LNCAP (cell line): ENCODE measurements around the gene TTLL8.

Source experiments
- TF ChIP-seq, protein P1 (sequence below): fragments of 450-650 bp; IDR thresholded peaks from 2 replicates; pipeline ENCODE4 v1.5.1; 2017; ENCODE audit warnings: mild to moderate bottlenecking

Gene TTLL8

DNA sequence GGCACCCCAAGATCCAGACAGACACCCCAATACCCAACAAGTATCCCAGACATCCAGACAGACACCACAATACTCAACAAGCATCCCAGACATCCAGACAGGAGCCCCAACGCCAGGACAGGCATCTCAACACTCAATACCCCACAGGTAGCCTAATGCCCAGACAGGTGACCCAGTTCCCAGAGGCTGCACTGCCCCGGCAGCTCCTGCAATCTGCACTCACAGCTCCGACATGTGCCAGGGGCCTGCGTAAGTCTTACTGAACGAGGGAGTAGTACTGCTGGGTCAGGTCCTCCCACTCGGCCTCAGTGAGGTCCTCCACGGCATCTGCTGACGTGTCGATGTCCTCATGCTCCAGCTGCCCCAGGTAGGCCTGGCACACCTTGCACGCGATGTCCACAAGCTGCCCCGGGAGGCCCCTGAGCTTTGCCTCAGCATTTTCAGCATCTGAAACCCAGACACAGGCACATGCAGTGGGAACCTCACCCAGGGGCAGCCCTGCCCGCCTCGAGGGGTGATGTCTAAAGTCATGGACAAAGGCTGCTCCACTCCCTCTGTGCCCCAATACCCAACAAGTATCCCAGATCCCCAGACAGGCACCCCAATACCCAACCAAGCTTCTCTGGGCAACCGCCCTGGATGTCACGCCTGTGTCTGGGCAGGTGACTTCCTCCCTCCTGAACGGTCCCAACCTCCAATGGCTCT is 16.6 kb downstream of the TTLL8 start:
- TF ChIP-seq, protein P1, sequence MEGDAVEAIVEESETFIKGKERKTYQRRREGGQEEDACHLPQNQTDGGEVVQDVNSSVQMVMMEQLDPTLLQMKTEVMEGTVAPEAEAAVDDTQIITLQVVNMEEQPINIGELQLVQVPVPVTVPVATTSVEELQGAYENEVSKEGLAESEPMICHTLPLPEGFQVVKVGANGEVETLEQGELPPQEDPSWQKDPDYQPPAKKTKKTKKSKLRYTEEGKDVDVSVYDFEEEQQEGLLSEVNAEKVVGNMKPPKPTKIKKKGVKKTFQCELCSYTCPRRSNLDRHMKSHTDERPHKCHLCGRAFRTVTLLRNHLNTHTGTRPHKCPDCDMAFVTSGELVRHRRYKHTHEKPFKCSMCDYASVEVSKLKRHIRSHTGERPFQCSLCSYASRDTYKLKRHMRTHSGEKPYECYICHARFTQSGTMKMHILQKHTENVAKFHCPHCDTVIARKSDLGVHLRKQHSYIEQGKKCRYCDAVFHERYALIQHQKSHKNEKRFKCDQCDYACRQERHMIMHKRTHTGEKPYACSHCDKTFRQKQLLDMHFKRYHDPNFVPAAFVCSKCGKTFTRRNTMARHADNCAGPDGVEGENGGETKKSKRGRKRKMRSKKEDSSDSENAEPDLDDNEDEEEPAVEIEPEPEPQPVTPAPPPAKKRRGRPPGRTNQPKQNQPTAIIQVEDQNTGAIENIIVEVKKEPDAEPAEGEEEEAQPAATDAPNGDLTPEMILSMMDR: no peak

DNA sequence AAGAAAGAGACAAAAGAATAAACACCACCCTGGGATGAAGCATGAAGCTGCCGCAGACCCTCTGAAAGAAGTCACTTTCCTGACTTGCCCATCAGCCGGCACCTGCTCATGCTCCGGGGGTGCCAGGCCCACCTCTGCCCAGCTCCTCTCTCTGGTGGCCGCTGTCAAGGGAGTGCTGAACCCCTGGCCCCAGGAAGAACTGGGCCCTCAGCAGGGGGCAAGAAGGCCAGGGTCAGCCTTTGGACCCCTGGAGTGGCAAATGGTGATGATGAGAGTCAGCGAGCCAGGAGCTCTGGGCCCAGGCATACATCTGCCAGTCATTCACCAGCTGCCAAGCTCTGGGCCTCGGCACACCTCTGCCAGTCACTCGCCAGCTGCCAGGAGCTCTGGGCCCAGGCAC is 17.4 kb downstream of the TTLL8 start:
- TF ChIP-seq, protein P1: no peak

DNA sequence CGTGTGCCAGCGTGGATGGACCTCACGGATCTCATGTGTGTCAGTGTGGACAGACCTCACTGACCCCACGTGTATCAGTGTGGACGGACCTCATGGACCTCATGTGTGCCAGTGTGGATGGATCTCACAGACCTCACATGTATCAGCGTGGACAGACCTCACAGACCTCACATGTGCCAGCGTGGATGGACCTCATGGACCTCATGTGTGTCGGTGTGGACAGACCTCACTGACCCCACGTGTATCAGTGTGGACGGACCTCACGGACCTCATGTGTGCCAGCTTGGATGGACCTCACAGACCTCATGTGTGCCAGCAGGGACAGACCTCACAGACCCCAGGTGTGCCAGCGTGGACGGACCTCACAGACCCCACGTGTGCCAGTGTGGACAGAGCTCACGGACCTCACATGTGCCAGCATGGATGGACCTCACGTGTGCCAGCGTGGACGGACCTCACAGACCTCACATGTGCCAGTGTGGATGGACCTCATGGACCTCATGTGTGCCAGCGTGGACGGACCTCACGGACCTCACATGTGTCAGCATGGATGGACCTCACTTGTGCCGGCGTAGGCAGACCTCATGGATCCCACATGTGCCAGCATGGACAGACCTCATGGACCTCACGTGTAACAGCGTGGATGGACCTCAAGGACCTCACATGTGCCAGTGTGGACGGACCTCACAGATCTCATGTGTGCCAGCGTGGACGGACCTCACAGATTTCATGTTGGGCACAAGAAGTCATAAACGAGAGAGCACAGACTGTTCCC is 18.2 kb downstream of the TTLL8 start:
- TF ChIP-seq, protein P1: no peak

DNA sequence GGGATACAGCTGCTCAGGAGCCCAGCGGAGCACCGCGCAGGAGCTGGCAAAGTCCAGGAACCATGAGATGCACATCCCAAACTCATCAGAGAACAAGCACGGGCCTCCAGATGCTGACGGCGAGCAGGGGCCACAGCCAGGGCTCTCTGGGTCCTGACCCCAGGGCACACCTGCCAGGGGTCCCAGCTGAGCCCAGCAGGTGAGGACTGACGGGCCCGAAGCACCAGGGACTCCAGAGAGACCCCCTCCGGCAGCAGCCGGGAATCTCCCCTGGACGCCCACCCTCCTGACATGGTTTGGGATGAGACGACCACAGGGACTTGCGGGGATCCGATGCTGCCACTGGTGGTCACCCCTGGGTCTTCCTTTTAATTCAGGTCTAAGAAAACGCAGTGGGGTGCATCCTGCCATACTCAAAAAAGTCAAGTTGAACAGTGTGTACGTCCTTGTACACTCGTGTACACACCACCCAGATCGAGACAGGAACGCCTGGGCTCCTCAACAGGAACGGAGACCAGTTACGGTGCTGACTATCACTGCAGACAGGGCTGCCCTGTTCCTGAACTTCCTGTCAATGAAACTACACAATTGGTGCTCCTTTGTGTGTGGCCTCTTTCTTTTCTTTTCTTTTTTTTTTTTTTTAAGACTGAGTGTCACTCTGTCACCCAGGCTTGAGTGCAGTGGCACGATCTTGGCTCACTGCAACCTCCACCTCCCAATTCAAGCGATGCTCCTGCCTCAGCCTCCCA is 21.9 kb downstream of the TTLL8 start:
- TF ChIP-seq, protein P1: no peak

DNA sequence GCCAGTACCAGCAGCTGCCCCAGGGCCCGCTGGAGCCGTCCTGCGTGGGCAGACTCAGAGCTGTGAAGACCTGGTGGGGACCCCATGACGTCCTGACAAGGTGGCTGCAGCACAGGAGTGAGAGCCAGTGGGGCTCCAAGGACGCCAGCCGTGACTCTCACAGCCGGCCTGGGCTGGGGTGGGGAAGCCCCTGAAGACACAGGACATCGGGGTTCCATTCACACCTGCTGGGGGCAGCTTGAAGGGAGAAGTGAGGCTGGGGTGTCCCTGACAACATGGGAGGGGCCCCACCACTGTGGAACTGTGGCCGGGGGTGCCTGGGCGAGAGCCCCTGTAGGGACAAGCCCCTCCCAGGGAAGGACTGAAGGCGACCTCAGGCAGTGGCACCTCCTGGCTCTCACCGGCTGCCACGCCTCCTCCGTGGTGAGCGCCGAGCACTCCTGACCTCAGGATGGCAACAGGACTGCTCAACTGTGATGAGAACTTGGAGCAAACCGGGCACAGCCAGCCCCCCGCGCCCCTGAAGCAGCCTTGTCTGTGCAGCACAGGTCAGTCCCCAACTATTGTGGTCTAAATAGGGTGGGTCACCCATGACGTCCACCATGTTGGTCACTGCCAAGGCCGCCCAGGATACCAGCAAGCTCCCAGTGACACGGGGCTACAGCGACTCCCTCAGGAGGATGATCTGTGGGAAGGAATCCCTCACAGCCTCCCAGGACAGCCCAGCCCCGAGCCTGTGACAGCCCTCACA is 22.8 kb downstream of the TTLL8 start:
- TF ChIP-seq, protein P1: no peak

DNA sequence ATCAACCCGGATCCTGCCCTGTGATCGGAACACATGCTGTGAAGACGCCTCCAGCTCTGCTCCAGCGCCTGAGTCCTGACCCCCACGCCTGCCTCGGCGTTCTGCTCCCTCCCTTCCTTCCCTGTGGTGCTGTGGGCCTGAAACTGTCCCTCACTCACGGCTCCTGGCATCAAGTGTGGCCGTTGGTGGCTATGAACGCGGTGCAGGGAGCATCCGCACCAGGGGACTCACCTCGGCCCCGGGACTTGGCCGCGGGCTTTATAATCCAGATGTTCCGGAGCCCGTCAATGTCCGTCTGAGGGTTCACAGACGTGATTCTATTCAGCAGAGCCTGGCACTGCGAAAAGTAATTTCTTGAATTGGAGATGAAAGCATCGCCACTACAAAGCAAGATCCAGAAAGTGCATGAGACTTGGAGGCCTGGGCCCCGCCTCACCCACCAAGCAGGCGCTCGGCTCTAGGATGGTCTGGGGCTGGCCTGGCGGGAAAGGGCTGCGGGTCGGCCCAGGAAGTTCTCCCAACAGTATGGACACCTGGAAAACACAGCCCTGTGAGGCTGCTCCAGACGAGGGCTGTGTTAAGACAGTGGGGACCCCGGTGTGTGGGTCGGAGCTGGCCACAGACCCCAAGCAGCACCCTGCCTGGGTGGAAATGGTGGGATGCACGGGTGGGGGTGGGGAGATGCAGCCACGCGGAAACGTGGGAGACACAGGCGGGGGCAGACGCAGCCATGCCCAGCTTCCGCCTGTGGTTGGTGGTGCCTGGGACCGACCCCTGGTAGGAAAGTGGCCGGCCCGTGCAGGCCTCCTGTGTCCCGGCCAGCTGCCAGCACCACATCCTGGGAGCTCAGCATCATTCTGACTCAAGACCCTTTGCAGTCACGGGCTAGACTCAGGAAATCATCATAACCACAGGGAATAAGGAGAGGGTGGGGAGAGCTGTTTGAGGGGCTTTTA is 23.7 kb downstream of the TTLL8 start:
- TF ChIP-seq, protein P1: no peak
